PC-9 (cell line): Measurements from ENCODE around the gene GATAD2A. TPM values are rescaled to one million over a fixed set of nuclear protein-coding genes. Genes with fewer than 3 reads are reported as not detected.
A peak's percentile ranks its signal among the peaks of the same experiment; 100 is the strongest.

Source experiments
- BruUV-seq: library from RNA; stranded (reverse); fragments of 400-500 nt; replicated peaks from 2 replicates; lab custom pipeline; 2021; lab: Mats Ljungman, UMichigan
- CTCF ChIA-PET: fragments of 300-600 bp; sonication (Branson Sonifier 250); formaldehyde crosslinking; loops from one replicate; lab custom pipeline; 2022; ENCODE audit warnings: antibody characterized with exemption; lab: Charles Lee
- POLR2A ChIA-PET: fragments of 300-600 bp; sonication (Branson Sonifier 250); formaldehyde crosslinking; loops from one replicate; lab custom pipeline; 2022; ENCODE audit warnings: antibody characterized with exemption; ENCODE audit not compliant: unreplicated experiment; lab: Charles Lee
- DNase-seq, 2 experiments: peaks; one replicate each; pipeline versions ENCODE4 v3.0.0 to v3.0.0-alpha.2; 2015 to 2022; ENCODE audit warnings: mixed read lengths in 1 of 2
- H2AFZ ChIP-seq: fragments of 200-600 bp; sonication (generic); 2 replicates; pipeline ENCODE4 v1.8.1; 2017; ENCODE audit warnings: antibody characterized with exemption
- H3F3A ChIP-seq: fragments of 200-600 bp; sonication (generic); 2 replicates; pipeline ENCODE4 v1.8.1; 2017; ENCODE audit warnings: antibody characterized with exemption, mild to moderate bottlenecking, low read depth; ENCODE audit not compliant: insufficient read depth
- H3K27ac ChIP-seq: fragments of 200-600 bp; sonication (generic); 2 replicates; pipeline ENCODE4 v1.6.1; 2016; ENCODE audit warnings: mixed run types
- H3K27me3 ChIP-seq: fragments of 200-600 bp; sonication (generic); 2 replicates; pipeline ENCODE4 v1.6.1; 2016; ENCODE audit warnings: low read depth, mixed run types; ENCODE audit not compliant: insufficient read depth
- H3K36me3 ChIP-seq: fragments of 200-600 bp; sonication (generic); 2 replicates; pipeline ENCODE4 v1.6.1; 2016; ENCODE audit warnings: low read depth, mixed run types
- H3K4me1 ChIP-seq: fragments of 200-600 bp; sonication (generic); replicated peaks from 2 replicates; pipeline ENCODE4 v1.6.1; 2016; ENCODE audit warnings: mixed run types; ENCODE audit not compliant: insufficient read depth
- H3K4me2 ChIP-seq: fragments of 200-600 bp; sonication (generic); 2 replicates; pipeline ENCODE4 v1.6.1; 2017; ENCODE audit warnings: mixed run types
- H3K4me3 ChIP-seq: fragments of 200-600 bp; sonication (generic); 2 replicates; pipeline ENCODE4 v1.6.1; 2016; ENCODE audit warnings: mixed run types
- H3K79me2 ChIP-seq: fragments of 200-600 bp; sonication (generic); 2 replicates; pipeline ENCODE4 v1.6.1; 2017; ENCODE audit warnings: low read depth, mixed run types
- H3K9me2 ChIP-seq: fragments of 200-600 bp; sonication (generic); 2 replicates; pipeline ENCODE4 v1.8.1; 2017; ENCODE audit warnings: mild to moderate bottlenecking; ENCODE audit not compliant: insufficient read depth
- H3K9me3 ChIP-seq: fragments of 200-600 bp; sonication (generic); 2 replicates; pipeline ENCODE4 v1.8.1; 2016; ENCODE audit warnings: low read depth; ENCODE audit not compliant: insufficient read depth
- H4K20me1 ChIP-seq: fragments of 200-600 bp; sonication (generic); 2 replicates; pipeline ENCODE4 v1.8.1; 2017; ENCODE audit not compliant: insufficient read depth
- CTCF ChIP-seq: fragments of 200-600 bp; sonication (generic); conservative IDR thresholded peaks from 2 replicates; pipeline ENCODE4 v1.6.1; 2017; ENCODE audit warnings: mixed run types, antibody characterized with exemption, mild to moderate bottlenecking, moderate library complexity
- EZH2 ChIP-seq: fragments of 200-600 bp; sonication (generic); IDR thresholded peaks from 2 replicates; pipeline ENCODE4 v1.8.0; 2017; ENCODE audit warnings: antibody characterized with exemption, low read depth
- intact Hi-C: fragments of 100-400 bp; cut with micrococcal nuclease; formaldehyde crosslinking; loops from one replicate; pipeline ENCODE4 v1.10.0; 2022; ENCODE audit not compliant: unreplicated experiment
- microRNA-seq: library from miRNA; unstranded; fragments of <30 nt; microRNA quantifications from one replicate; pipeline ENCODE4 v1.2.0, GENCODE V29; 2021; ENCODE audit warnings: borderline number of aligned reads, borderline replicate concordance
- total RNA-seq: library from RNA; stranded (reverse); gene quantifications from 2 replicates; pipeline ENCODE4 v1.2.3, GENCODE V29; 2021

GATAD2A gene
- total RNA-seq, 1 experiment from 2014 or later = 129 TPM

GRCh38 chr19:19554074-19555023 lies 148.9 kb downstream of the GATAD2A start:
- Histone ChIP-seq H4K20me1 (no peaks in the 10 kb centered on the region), H3K36me3 (no peaks in the 10 kb centered on the region), H3K4me1 (no peaks in the 10 kb centered on the region), H3K27ac (no peak overlapping the region), H3F3A (peaks cover 16% of the 10 kb centered on the region), H3K9me2 (no peaks in the 10 kb centered on the region), H3K27me3 (no peaks in the 10 kb centered on the region), H3K4me3 (no peak overlapping the region), H3K79me2 (no peaks in the 10 kb centered on the region), H3K4me2 (no peak overlapping the region), H3K9me3 (no peaks in the 10 kb centered on the region), H2AFZ (no peak overlapping the region)
- POLR2A ChIA-PET = interaction anchor here (0.6 kb wide), 1 partner anchor 149 kb away, joined by 3 read pairs; no protein-coding TSS in a partner anchor
- CTCF ChIA-PET = interaction anchor here (0.6 to 1.1 kb wide), 3 partner anchors 22 to 66 kb away, joined by 3 to 19 read pairs (median 5); no protein-coding TSS in a partner anchor
- intact Hi-C loops = loop anchor here (5.0 kb wide), 1 partner anchor 88 kb away; the partner anchor contains the start of gene GMIP
- TF ChIP-seq CTCF (peak; percentile 92), EZH2 (no peak)
- no TSS peak for BruUV-seq
- peak in 1 of 2 experiments; percentile 31 for DNase-seq

GRCh38 chr19:19558055-19558454 lies 152.6 kb downstream of the GATAD2A start:
- H2AFZ ChIP-seq = no peak overlapping the region
- H3K36me3 ChIP-seq = no peaks in the 10 kb centered on the region
- no peaks in the 10 kb centered on the region for H3K27me3 ChIP-seq
- no peaks in the 10 kb centered on the region; the same call in 1 of the 2 replicates for H3F3A ChIP-seq
- no peak overlapping the region for H3K4me3 ChIP-seq
- CTCF ChIA-PET = no interaction called here
- no peaks in the 10 kb centered on the region for H3K79me2 ChIP-seq
- H3K27ac ChIP-seq = no peak overlapping the region
- no peaks in the 10 kb centered on the region for H4K20me1 ChIP-seq
- POLR2A ChIA-PET = interaction anchor here (0.8 kb wide), 1 partner anchor 98 kb away, joined by 8 read pairs; no protein-coding TSS in a partner anchor
- TF ChIP-seq CTCF (no peak), EZH2 (no peak)
- no peak for DNase-seq
- intact Hi-C loops = no loop called here
- no peaks in the 10 kb centered on the region for H3K9me3 ChIP-seq
- H3K4me1 ChIP-seq = no peaks in the 10 kb centered on the region
- H3K9me2 ChIP-seq = no peaks in the 10 kb centered on the region
- BruUV-seq = no TSS peak
- no peak overlapping the region for H3K4me2 ChIP-seq

Small RNA genes lying within 50 kb of the gene (microRNA-seq; reads per million reads assigned to microRNA genes)
- gene MIR640 = not detected

Other genes starting within 250 kb of the GATAD2A start
- gene MEF2B, start 235.4 kb upstream of the GATAD2A start, total RNA-seq = 1.8 and 3.9 TPM in 2 replicates
- 23.1 and 24.9 TPM in 2 replicates for gene BORCS8, start 213.5 kb upstream of the GATAD2A start, total RNA-seq
- 132 and 161 TPM in 2 replicates for gene RFXANK, start 213.4 kb upstream of the GATAD2A start, total RNA-seq
- 25.7 and 28.7 TPM in 2 replicates for gene NR2C2AP, start 202.3 kb upstream of the GATAD2A start, total RNA-seq
- not detected in 2 replicates for gene NCAN, start 193.7 kb upstream of the GATAD2A start, total RNA-seq
- gene TM6SF2, start 132.4 kb upstream of the GATAD2A start, total RNA-seq = not detected in 2 replicates
- 39.9 and 56.7 TPM in 2 replicates for gene SUGP1, start 85.2 kb upstream of the GATAD2A start, total RNA-seq
- gene MAU2, start 84.8 kb upstream of the GATAD2A start, total RNA-seq = 46.1 and 55.2 TPM in 2 replicates
- gene TSSK6, start 109.9 kb downstream of the GATAD2A start, total RNA-seq = 2.0 and 3.3 TPM in 2 replicates
- 203 and 309 TPM in 2 replicates for gene NDUFA13, start 110.5 kb downstream of the GATAD2A start, total RNA-seq
- gene YJEFN3, start 123.2 kb downstream of the GATAD2A start, total RNA-seq = 18.5 and 21.9 TPM in 2 replicates
- gene CILP2, start 132.6 kb downstream of the GATAD2A start, total RNA-seq = 1.1 and 2.5 TPM in 2 replicates
- 5.7 and 7.4 TPM in 2 replicates for gene PBX4, start 213.0 kb downstream of the GATAD2A start, total RNA-seq
- gene LPAR2, start 222.5 kb downstream of the GATAD2A start, total RNA-seq = 27.4 and 29.2 TPM in 2 replicates
- gene GMIP, start 238.0 kb downstream of the GATAD2A start, total RNA-seq = 15.4 and 18.2 TPM in 2 replicates